Keratinocyte (primary cell): ENCODE results near the gene SKA1. TPM values are rescaled to one million over a fixed set of nuclear protein-coding genes. Genes with fewer than 3 reads are reported as not detected.

Source experiments
- DNase-seq: peaks from one replicate; pipeline ENCODE4 v3.0.0-alpha.2; 2011; ENCODE audit warnings: low read depth, missing footprints, low spot score
- FAIRE-seq: peaks from 2 replicates; lab custom pipeline; 2011; peaks lifted over from hg19 to GRCh38; lab: Jason Lieb, UNC
- H2AFZ ChIP-seq: 2 replicates; pipeline ENCODE4 v1.6.0; 2012; ENCODE audit warnings: low read length, control low read depth, inconsistent platforms; ENCODE audit not compliant: control insufficient read depth
- H3K27ac ChIP-seq: 2 replicates; pipeline ENCODE4 v1.5.1; 2011; ENCODE audit warnings: low read length; ENCODE audit not compliant: control insufficient read depth, insufficient read depth
- H3K27me3 ChIP-seq: 3 replicates; pipeline ENCODE4 v1.6.0; 2011; ENCODE audit warnings: low read length; ENCODE audit not compliant: control insufficient read depth, insufficient read depth; ENCODE audit errors: extremely low read depth
- H3K36me3 ChIP-seq, 2 experiments: 2 replicates in 1 of 2; 3 replicates in 1 of 2; pipeline ENCODE4 v1.5.1; 2011; ENCODE audit warnings: low read length in 2 of 2, mild to moderate bottlenecking in 1 of 2; ENCODE audit not compliant: control insufficient read depth in 2 of 2, insufficient read depth in 2 of 2; ENCODE audit errors: extremely low read depth in 1 of 2
- H3K4me1 ChIP-seq: 3 replicates; pipeline ENCODE4 v1.5.1; 2011; ENCODE audit warnings: low read length; ENCODE audit not compliant: control insufficient read depth, insufficient read depth; ENCODE audit errors: extremely low read depth
- H3K4me2 ChIP-seq: 3 replicates; pipeline ENCODE4 v1.6.0; 2011; ENCODE audit warnings: low read depth, low read length; ENCODE audit not compliant: control insufficient read depth, insufficient read depth; ENCODE audit errors: extremely low read depth
- H3K4me3 ChIP-seq, 3 experiments: fragments of 200-600 bp in 1 of 3; sonication (generic) in 1 of 3; 2 replicates in 2 of 3; 3 replicates in 1 of 3; pipeline ENCODE4 v1.5.1; 2011 to 2016; ENCODE audit warnings: low read length in 3 of 3, mild to moderate bottlenecking in 3 of 3, control low read depth in 2 of 3, inconsistent platforms in 1 of 3, low read depth in 1 of 3, mixed read lengths in 1 of 3, mixed run types in 1 of 3, moderate library complexity in 1 of 3; ENCODE audit not compliant: control insufficient read depth in 2 of 3, insufficient read depth in 2 of 3; ENCODE audit errors: extremely low read depth in 1 of 3
- H3K79me2 ChIP-seq: 2 replicates; pipeline ENCODE4 v1.6.0; 2012; ENCODE audit warnings: low read length; ENCODE audit not compliant: control insufficient read depth, insufficient read depth
- H3K9ac ChIP-seq: 3 replicates; pipeline ENCODE4 v1.6.0; 2011; ENCODE audit warnings: low read length; ENCODE audit not compliant: control insufficient read depth, insufficient read depth; ENCODE audit errors: extremely low read depth
- H3K9me1 ChIP-seq: 3 replicates; pipeline ENCODE4 v1.6.0; 2011; ENCODE audit warnings: low read length; ENCODE audit not compliant: control insufficient read depth, insufficient read depth; ENCODE audit errors: extremely low read depth
- H3K9me3 ChIP-seq: 2 replicates; pipeline ENCODE4 v1.5.1; 2012; ENCODE audit warnings: low read depth, low read length; ENCODE audit not compliant: control insufficient read depth
- H4K20me1 ChIP-seq: 3 replicates; pipeline ENCODE4 v1.6.0; 2011; ENCODE audit warnings: low read length; ENCODE audit not compliant: control insufficient read depth, insufficient read depth; ENCODE audit errors: extremely low read depth
- CTCF ChIP-seq, 3 experiments: IDR thresholded peaks in 1 of 3; conservative IDR thresholded peaks in 1 of 3; optimal IDR thresholded peaks in 1 of 3; 2 replicates in 2 of 3; 3 replicates in 1 of 3; pipeline versions ENCODE3 to v1.5.1; 2011; ENCODE audit warnings: low read length in 3 of 3, mild to moderate bottlenecking in 3 of 3, moderate library complexity in 2 of 3, control low read depth in 1 of 3, inconsistent platforms in 1 of 3; ENCODE audit not compliant: insufficient read depth in 2 of 3; ENCODE audit errors: extremely low read depth in 1 of 3
- EZH2 ChIP-seq: IDR thresholded peaks from one replicate; pipeline ENCODE4 v1.6.1; 2012; ENCODE audit warnings: inconsistent platforms, mild to moderate bottlenecking, low read length, moderate library complexity
- dilution Hi-C: fragments of 300-500 bp; cut with MboI; formaldehyde crosslinking; loops from one replicate; pipeline ENCODE4 v1.7.0; 2020; ENCODE audit warnings: low sequenced_read_pairs; ENCODE audit not compliant: extremely low pct_ligation_motif_present
- polyA minus RNA-seq, 3 experiments: library from RNA; depleted of rRNA, polyadenylated mRNA; stranded (reverse); fragments of >200 nt; gene quantifications; 1 replicate in 1 of 3; 2 replicates in 1 of 3; 3 replicates in 1 of 3; pipeline ENCODE4 v1.2.3, GENCODE V29; 2011
- polyA plus RNA-seq, 5 experiments: library from polyadenylated mRNA; depleted of rRNA in 3 of 5; stranded (reverse) in 3 of 5; stranded (forward) in 1 of 5; unstranded in 1 of 5; fragments of >200 nt; gene quantifications; 1 replicate in 1 of 5; 2 replicates in 3 of 5; 3 replicates in 1 of 5; pipeline versions ENCODE4 v1.2.1 to v1.2.3, GENCODE V29; 2011 to 2012; ENCODE audit warnings: missing spikeins in 2 of 5, low read depth in 1 of 5, low replicate concordance in 1 of 5

Gene SKA1
- 1.1 to 8.4 TPM (median 7.2 TPM) in 3 replicates for polyA plus RNA-seq
- not detected for polyA plus RNA-seq (2011; ENCODE audit: low read depth)
- 1.9 and 3.9 TPM in 2 replicates for polyA plus RNA-seq (2011; cell fraction: cytosol; rRNA removed)
- 0.92 and 1.1 TPM in 2 replicates for polyA plus RNA-seq (2011; cell fraction: nucleus; rRNA removed)
- polyA plus RNA-seq (2012; ENCODE audit: low replicate concordance), result 0.08 and 6.3 TPM in 2 replicates
- polyA minus RNA-seq, result 0.69 to 5.3 TPM (median 4.5 TPM) in 3 replicates
- polyA minus RNA-seq (2011; cell fraction: cytosol; rRNA and poly(A)+ RNA removed), result 2.1 TPM
- 0.32 and 1.2 TPM in 2 replicates for polyA minus RNA-seq (2011; cell fraction: nucleus; rRNA and poly(A)+ RNA removed)

- Histone ChIP-seq H3K4me1 (peaks cover 11% of the 10 kb centered on the region), H3K9me3 (peaks cover 2% of the 10 kb centered on the region), H3K9me1 (no peaks in the 10 kb centered on the region), H2AFZ (peak within 1 kb of the TSS; percentile 97), H3K79me2 (peaks cover 13% of the 10 kb centered on the region), H3K9ac (peak within 1 kb of the TSS; percentile 72), H3K4me3 (peak within 1 kb of the TSS; percentile 58 to 76 (median 67)), H3K27me3 (no peaks in the 10 kb centered on the region), H3K27ac (peak within 1 kb of the TSS; percentile 23), H4K20me1 (no peaks in the 10 kb centered on the region), H3K4me2 (peak within 1 kb of the TSS; percentile 91), H3K36me3 (no peaks in the 10 kb centered on the region)
- dilution Hi-C loops, result no loop called here
- DNase-seq, result peak; percentile 49
- TF ChIP-seq CTCF (optimal IDR thresholded peaks at IDR 0.05 in 1 of 3, IDR thresholded peaks at IDR 0.05 in 1 of 3, conservative IDR thresholded peaks at IDR 0.05 in 1 of 3; ENCODE audit: extremely low read depth in 1 of 3, insufficient read depth in 2 of 3, low read length in 3 of 3) (no peak), EZH2 (no peak)
- peak; percentile 49 for FAIRE-seq
Observed at GRCh38 chr18:50374753-50375391, at the start of gene SKA1. TSS of gene SKA1 (plus strand) at chr18:50375046. CDS start at chr18:50375831, 785 bp downstream.

GRCh38 chr18:50327983-50328382 is 46.9 kb upstream of the SKA1 start:
- H3K9me3 ChIP-seq, result no peaks in the 10 kb centered on the region
- TF ChIP-seq EZH2, result no peak
- no peak for TF ChIP-seq CTCF (optimal IDR thresholded peaks at IDR 0.05 in 1 of 3, IDR thresholded peaks at IDR 0.05 in 1 of 3, conservative IDR thresholded peaks at IDR 0.05 in 1 of 3; ENCODE audit: extremely low read depth in 1 of 3, insufficient read depth in 2 of 3, low read length in 3 of 3)
- dilution Hi-C loops, result no loop called here
- no peaks in the 10 kb centered on the region for H3K79me2 ChIP-seq
- no peak overlapping the region for H2AFZ ChIP-seq
- no peak overlapping the region for H3K27ac ChIP-seq
- H3K9me1 ChIP-seq, result no peaks in the 10 kb centered on the region
- no peak for DNase-seq
- no peak overlapping the region for H3K4me2 ChIP-seq
- no peak overlapping the region for H3K9ac ChIP-seq
- H3K4me1 ChIP-seq, result no peaks in the 10 kb centered on the region
- no peak for FAIRE-seq
- H3K27me3 ChIP-seq, result no peaks in the 10 kb centered on the region
- H4K20me1 ChIP-seq, result no peaks in the 10 kb centered on the region
- H3K4me3 ChIP-seq, result no peak overlapping the region
- no peaks in the 10 kb centered on the region for H3K36me3 ChIP-seq
